HCT116 (cell line): ENCODE results near the gene NASP. TPM values are rescaled to one million over a fixed set of nuclear protein-coding genes. Genes with fewer than 3 reads are reported as not detected.

Source experiments
- ATAC-seq: fragments of 200-7000 bp; cut with Tn5 transposase; 2 replicates; pipeline ENCODE4 v1.9.1; 2020; ENCODE audit warnings: mild to moderate bottlenecking, moderate library complexity
- BruUV-seq: library from RNA; stranded (reverse); fragments of 400-500 nt; replicated peaks from 2 replicates; lab custom pipeline; 2021; lab: Mats Ljungman, UMichigan
- CTCF ChIA-PET: fragments of 300-600 bp; sonication (Branson Sonifier 250); formaldehyde crosslinking; loops from one replicate; lab custom pipeline; 2021; ENCODE audit warnings: antibody characterized with exemption; lab: Charles Lee
- POLR2A ChIA-PET: fragments of 300-600, 350-600 bp; sonication (Branson Sonifier 250); formaldehyde crosslinking; loops from one replicate; lab custom pipeline; 2021; ENCODE audit warnings: antibody characterized with exemption; lab: Charles Lee
- RAD21 ChIA-PET, 2 experiments: fragments of 300-600 bp; sonication (Branson Sonifier 250); formaldehyde crosslinking; loops; one replicate each; lab custom pipeline; 2023; ENCODE audit warnings: low total read pairs in 2 of 2; ENCODE audit not compliant: uncharacterized antibody in 2 of 2, unreplicated experiment in 2 of 2, low non-redundant PET in 1 of 2; lab: Charles Lee
- DNase-seq: peaks from one replicate; pipeline ENCODE4 v3.0.0-alpha.2; 2010; ENCODE audit warnings: low read depth, low spot score
- H2AFZ ChIP-seq: fragments of 200-600 bp; shearing (Covaris generic), sonication (generic); 2 replicates; pipeline ENCODE4 v1.6.1; 2017; ENCODE audit warnings: low read depth, mixed run types, mixed read lengths, antibody characterized with exemption, low read length; ENCODE audit not compliant: poor library complexity, severe bottlenecking
- H3K27ac ChIP-seq: 2 replicates; pipeline ENCODE4 v1.5.1; 2012; ENCODE audit warnings: low read depth, low read length
- H3K27me3 ChIP-seq: fragments of 200-600 bp; sonication (generic); 2 replicates; pipeline ENCODE4 v1.6.1; 2016; ENCODE audit warnings: mixed run types, low read length, mixed read lengths; ENCODE audit not compliant: insufficient read depth
- H3K36me3 ChIP-seq, 2 experiments: fragments of 200-500 bp in 1 of 2; fragments of 200-600 bp in 1 of 2; sonication (Bioruptor generic) in 1 of 2; sonication (generic) in 1 of 2; 2 replicates each; pipeline versions ENCODE4 v1.5.1 to v1.6.1; 2014 to 2016; ENCODE audit warnings: low read length in 2 of 2, inconsistent platforms in 1 of 2, mixed read lengths in 1 of 2, mixed run types in 1 of 2; ENCODE audit not compliant: insufficient read depth in 2 of 2, control insufficient read depth in 1 of 2
- H3K4me1 ChIP-seq, 2 experiments: fragments of 200-600 bp in 1 of 2; sonication (generic) in 1 of 2; 2 replicates each; pipeline versions ENCODE4 v1.5.1 to v1.6.1; 2012 to 2017; ENCODE audit warnings: low read length in 2 of 2, inconsistent platforms in 1 of 2, mild to moderate bottlenecking in 1 of 2, mixed read lengths in 1 of 2, mixed run types in 1 of 2, moderate library complexity in 1 of 2; ENCODE audit not compliant: insufficient read depth in 2 of 2, control insufficient read depth in 1 of 2
- H3K4me2 ChIP-seq: fragments of 200-600 bp; sonication (generic); 2 replicates; pipeline ENCODE4 v1.6.1; 2017; ENCODE audit warnings: mixed run types, low read length, mixed read lengths
- H3K4me3 ChIP-seq, 2 experiments: fragments of 200-600 bp in 1 of 2; sonication (generic) in 1 of 2; replicated peaks in 1 of 2; 2 replicates each; pipeline ENCODE4 v1.5.1; 2011 to 2016; ENCODE audit warnings: low read length in 2 of 2, control low read depth in 1 of 2, low read depth in 1 of 2, mild to moderate bottlenecking in 1 of 2, mixed read lengths in 1 of 2, mixed run types in 1 of 2
- H3K79me2 ChIP-seq: fragments of 200-600 bp; sonication (generic); 2 replicates; pipeline ENCODE4 v1.6.1; 2017; ENCODE audit warnings: mild to moderate bottlenecking, mixed run types, low read length, moderate library complexity, mixed read lengths; ENCODE audit not compliant: insufficient read depth
- H3K9ac ChIP-seq: fragments of 200-600 bp; sonication (generic); 2 replicates; pipeline ENCODE4 v1.6.1; 2016; ENCODE audit warnings: low read length, mixed read lengths
- H3K9me2 ChIP-seq: fragments of 200-600 bp; sonication (generic), shearing (Covaris generic); 2 replicates; pipeline ENCODE4 v1.6.1; 2017; ENCODE audit warnings: mixed run types, mild to moderate bottlenecking, moderate library complexity; ENCODE audit not compliant: insufficient read depth
- H3K9me3 ChIP-seq, 2 experiments: fragments of 200-500 bp in 1 of 2; fragments of 200-600 bp in 1 of 2; sonication (Bioruptor generic) in 1 of 2; sonication (generic) in 1 of 2; 2 replicates each; pipeline ENCODE4 v1.6.1; 2014 to 2017; ENCODE audit warnings: low read length in 2 of 2, mixed read lengths in 2 of 2, inconsistent platforms in 1 of 2, low read depth in 1 of 2, mild to moderate bottlenecking in 1 of 2, mixed run types in 1 of 2, moderate library complexity in 1 of 2; ENCODE audit not compliant: control insufficient read depth in 1 of 2, insufficient read depth in 1 of 2
- H4K20me1 ChIP-seq: fragments of 200-600 bp; sonication (generic), shearing (Covaris generic); 2 replicates; pipeline ENCODE4 v1.6.1; 2017; ENCODE audit warnings: mixed run types, mild to moderate bottlenecking, moderate library complexity; ENCODE audit not compliant: insufficient read depth
- CTCF ChIP-seq, 3 experiments: fragments of 200-600 bp in 1 of 3; sonication (generic) in 1 of 3; IDR thresholded peaks in 2 of 3; conservative IDR thresholded peaks in 1 of 3; 2 replicates each; pipeline ENCODE4 v1.5.1; 2012 to 2017; ENCODE audit warnings: low read depth in 2 of 3, low read length in 2 of 3, antibody characterized with exemption in 1 of 3, borderline replicate concordance in 1 of 3, control low read depth in 1 of 3, mild to moderate bottlenecking in 1 of 3, mixed read lengths in 1 of 3, mixed run types in 1 of 3, moderate library complexity in 1 of 3; ENCODE audit not compliant: insufficient read depth in 1 of 3
- EGR1 ChIP-seq: IDR thresholded peaks from 2 replicates; pipeline ENCODE4 v1.6.1; 2012; ENCODE audit warnings: low read depth
- ELF1 ChIP-seq: IDR thresholded peaks from 2 replicates; pipeline ENCODE4 v1.6.1; 2012; ENCODE audit warnings: low read depth, borderline replicate concordance
- EZH2phosphoT487 ChIP-seq: fragments of 200-600 bp; IDR thresholded peaks from 2 replicates; pipeline ENCODE4 v1.6.1; 2018; ENCODE audit warnings: antibody characterized with exemption, borderline replicate concordance
- POLR2A ChIP-seq: IDR thresholded peaks from 2 replicates; pipeline ENCODE4 v1.7.0; 2011; ENCODE audit warnings: borderline replicate concordance; ENCODE audit not compliant: insufficient read depth, insufficient read length; ENCODE audit errors: extremely low read depth
- POLR2AphosphoS5 ChIP-seq: IDR thresholded peaks from 2 replicates; pipeline ENCODE4 v1.6.1; 2011; ENCODE audit warnings: mild to moderate bottlenecking, low read depth, low read length, moderate library complexity
- RAD21 ChIP-seq: IDR thresholded peaks from 2 replicates; pipeline ENCODE4 v1.6.1; 2012; ENCODE audit warnings: low read depth, mild to moderate bottlenecking
- SIN3A ChIP-seq: IDR thresholded peaks from 2 replicates; pipeline ENCODE4 v1.6.1; 2012; ENCODE audit warnings: low read depth
- SRF ChIP-seq: IDR thresholded peaks from 2 replicates; pipeline ENCODE4 v1.6.1; 2012; ENCODE audit warnings: low read depth
- YY1 ChIP-seq: IDR thresholded peaks from 2 replicates; pipeline ENCODE4 v1.6.1; 2011; ENCODE audit warnings: low read length, low read depth, moderate library complexity, mild to moderate bottlenecking; ENCODE audit not compliant: insufficient replicate concordance; ENCODE audit errors: extremely low read depth
- ZFX ChIP-seq: fragments of 450-650 bp; IDR thresholded peaks from 2 replicates; pipeline ENCODE4 v1.6.1; 2017
- intact Hi-C: fragments of 100-400 bp; cut with micrococcal nuclease; formaldehyde crosslinking; loops from 2 replicates; pipeline ENCODE4 v1.10.0; 2022
- total RNA-seq: library from RNA; stranded (reverse); gene quantifications from one replicate; pipeline ENCODE4 v1.2.1, GENCODE V29; 2021; ENCODE audit not compliant: unreplicated experiment
- TF ChIP-seq, protein P1 (sequence below): IDR thresholded peaks from 2 replicates; pipeline ENCODE4 v1.6.1; 2012; ENCODE audit warnings: low read depth
- TF ChIP-seq, protein P2 (sequence below): IDR thresholded peaks from 2 replicates; pipeline ENCODE4 v1.6.1; 2011; ENCODE audit warnings: mild to moderate bottlenecking, low read length, moderate library complexity; ENCODE audit not compliant: insufficient replicate concordance; ENCODE audit errors: extremely low read depth

Gene NASP
- total RNA-seq, 1 experiment from 2014 or later, result 185 TPM

DNA sequence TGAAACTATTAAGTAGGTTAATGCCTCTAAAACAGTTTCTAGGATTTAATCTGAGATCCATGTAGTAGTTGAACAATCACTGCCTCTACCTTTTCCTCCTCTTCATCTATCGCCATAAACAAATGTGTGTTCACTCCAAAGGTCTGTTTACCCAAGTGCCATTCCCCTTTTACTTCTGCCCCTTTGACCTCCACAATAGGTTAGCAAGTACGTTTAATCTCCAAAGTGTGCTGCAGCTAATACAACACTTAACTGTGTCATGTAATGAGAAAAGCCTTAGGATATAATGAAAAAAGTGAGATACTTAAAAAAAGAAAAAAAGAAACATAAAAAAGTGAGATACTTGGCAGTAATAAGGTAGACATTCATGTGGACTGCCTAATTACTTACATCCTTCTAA, 74.3 kb downstream of the NASP start:
- no peak for ATAC-seq

GRCh38 chr1:45659222-45659621, 75.4 kb downstream of the NASP start:
- Histone ChIP-seq H4K20me1 (0 out of 2 replicates have a peak, but pooled peaks cover 12% of the 10 kb centered on the region), H3K9ac (no peak overlapping the region), H3K4me3 (no peak overlapping the region), H3K36me3 (peaks cover 38 to 52% of the 10 kb centered on the region in 2 experiments), H3K9me3 (no peaks in the 10 kb centered on the region), H3K79me2 (peaks cover 69% of the 10 kb centered on the region), H3K27me3 (no peaks in the 10 kb centered on the region), H3K4me1 (no peaks in the 10 kb centered on the region), H3K27ac (no peak overlapping the region), H3K9me2 (no peaks in the 10 kb centered on the region), H3K4me2 (no peak overlapping the region), H2AFZ (no peak overlapping the region)
- ChIA-PET POLR2A (no interaction called here), CTCF (no interaction called here), RAD21 (no interaction called here)
- TF ChIP-seq POLR2A (no peak), POLR2AphosphoS5 (no peak), CTCF (IDR thresholded peaks at IDR 0.05 in 2 of 3, conservative IDR thresholded peaks at IDR 0.05 in 1 of 3; ENCODE audit: borderline replicate concordance in 1 of 3, insufficient read depth in 1 of 3, low read depth in 2 of 3, low read length in 2 of 3) (no peak), EGR1 (no peak), YY1 (no peak), EZH2phosphoT487 (no peak), SIN3A (no peak), ELF1 (no peak), SRF (no peak)
- TF ChIP-seq, protein P1, sequence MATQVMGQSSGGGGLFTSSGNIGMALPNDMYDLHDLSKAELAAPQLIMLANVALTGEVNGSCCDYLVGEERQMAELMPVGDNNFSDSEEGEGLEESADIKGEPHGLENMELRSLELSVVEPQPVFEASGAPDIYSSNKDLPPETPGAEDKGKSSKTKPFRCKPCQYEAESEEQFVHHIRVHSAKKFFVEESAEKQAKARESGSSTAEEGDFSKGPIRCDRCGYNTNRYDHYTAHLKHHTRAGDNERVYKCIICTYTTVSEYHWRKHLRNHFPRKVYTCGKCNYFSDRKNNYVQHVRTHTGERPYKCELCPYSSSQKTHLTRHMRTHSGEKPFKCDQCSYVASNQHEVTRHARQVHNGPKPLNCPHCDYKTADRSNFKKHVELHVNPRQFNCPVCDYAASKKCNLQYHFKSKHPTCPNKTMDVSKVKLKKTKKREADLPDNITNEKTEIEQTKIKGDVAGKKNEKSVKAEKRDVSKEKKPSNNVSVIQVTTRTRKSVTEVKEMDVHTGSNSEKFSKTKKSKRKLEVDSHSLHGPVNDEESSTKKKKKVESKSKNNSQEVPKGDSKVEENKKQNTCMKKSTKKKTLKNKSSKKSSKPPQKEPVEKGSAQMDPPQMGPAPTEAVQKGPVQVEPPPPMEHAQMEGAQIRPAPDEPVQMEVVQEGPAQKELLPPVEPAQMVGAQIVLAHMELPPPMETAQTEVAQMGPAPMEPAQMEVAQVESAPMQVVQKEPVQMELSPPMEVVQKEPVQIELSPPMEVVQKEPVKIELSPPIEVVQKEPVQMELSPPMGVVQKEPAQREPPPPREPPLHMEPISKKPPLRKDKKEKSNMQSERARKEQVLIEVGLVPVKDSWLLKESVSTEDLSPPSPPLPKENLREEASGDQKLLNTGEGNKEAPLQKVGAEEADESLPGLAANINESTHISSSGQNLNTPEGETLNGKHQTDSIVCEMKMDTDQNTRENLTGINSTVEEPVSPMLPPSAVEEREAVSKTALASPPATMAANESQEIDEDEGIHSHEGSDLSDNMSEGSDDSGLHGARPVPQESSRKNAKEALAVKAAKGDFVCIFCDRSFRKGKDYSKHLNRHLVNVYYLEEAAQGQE, result no peak
- TF ChIP-seq, protein P2, sequence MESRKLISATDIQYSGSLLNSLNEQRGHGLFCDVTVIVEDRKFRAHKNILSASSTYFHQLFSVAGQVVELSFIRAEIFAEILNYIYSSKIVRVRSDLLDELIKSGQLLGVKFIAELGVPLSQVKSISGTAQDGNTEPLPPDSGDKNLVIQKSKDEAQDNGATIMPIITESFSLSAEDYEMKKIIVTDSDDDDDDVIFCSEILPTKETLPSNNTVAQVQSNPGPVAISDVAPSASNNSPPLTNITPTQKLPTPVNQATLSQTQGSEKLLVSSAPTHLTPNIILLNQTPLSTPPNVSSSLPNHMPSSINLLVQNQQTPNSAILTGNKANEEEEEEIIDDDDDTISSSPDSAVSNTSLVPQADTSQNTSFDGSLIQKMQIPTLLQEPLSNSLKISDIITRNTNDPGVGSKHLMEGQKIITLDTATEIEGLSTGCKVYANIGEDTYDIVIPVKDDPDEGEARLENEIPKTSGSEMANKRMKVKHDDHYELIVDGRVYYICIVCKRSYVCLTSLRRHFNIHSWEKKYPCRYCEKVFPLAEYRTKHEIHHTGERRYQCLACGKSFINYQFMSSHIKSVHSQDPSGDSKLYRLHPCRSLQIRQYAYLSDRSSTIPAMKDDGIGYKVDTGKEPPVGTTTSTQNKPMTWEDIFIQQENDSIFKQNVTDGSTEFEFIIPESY, result no peak
- DNase-seq (no peak), ATAC-seq (no peak)
- intact Hi-C loops, result no loop called here
- BruUV-seq, result no TSS peak

More for the DNA sequence above, 74.3 kb downstream of the NASP start:
- no peaks in the 10 kb centered on the region for H3K9me2 ChIP-seq
- no peak overlapping the region for H3K4me3 ChIP-seq
- H4K20me1 ChIP-seq, result 0 out of 2 replicates have a peak, but pooled peaks cover 7% of the 10 kb centered on the region
- no peak overlapping the region for H3K4me2 ChIP-seq
- H3K9ac ChIP-seq, result no peak overlapping the region
- H3K4me1 ChIP-seq, result no peaks in the 10 kb centered on the region
- H3K9me3 ChIP-seq, result no peaks in the 10 kb centered on the region
- RAD21 ChIA-PET, result no interaction called here
- CTCF ChIA-PET, result no interaction called here
- no peak for DNase-seq
- no peak overlapping the region for H2AFZ ChIP-seq
- H3K79me2 ChIP-seq, result peaks cover 58% of the 10 kb centered on the region
- H3K27ac ChIP-seq, result no peak overlapping the region
- intact Hi-C loops, result no loop called here
- TF ChIP-seq RAD21 (no peak), EZH2phosphoT487 (no peak), ZFX (no peak)
- no TSS peak for BruUV-seq
- peaks cover 39 to 60% of the 10 kb centered on the region in 2 experiments for H3K36me3 ChIP-seq
- H3K27me3 ChIP-seq, result no peaks in the 10 kb centered on the region
- POLR2A ChIA-PET, result no interaction called here
